HEK293 (cell line): ENCODE results near the gene SNX8.

Experiments
- CTCF ChIA-PET: fragments of 350-600 bp; formaldehyde crosslinking; extraction: SDS; loops from one replicate; lab custom pipeline; 2021; ENCODE audit warnings: antibody characterized with exemption; lab: Yijun Ruan, JAX
- POLR2A ChIA-PET: fragments of 300-600 bp; formaldehyde crosslinking; extraction: SDS; loops from one replicate; lab custom pipeline; 2020; ENCODE audit warnings: antibody characterized with exemption, inconsistent platforms; lab: Yijun Ruan, JAX
- H3K27ac ChIP-seq: fragments of 200-500 bp; sonication (Bioruptor generic); 2 replicates; pipeline ENCODE4 v1.5.1; 2014; ENCODE audit warnings: low read depth, low read length, control low read depth, inconsistent platforms; ENCODE audit errors: extremely low read depth
- H3K36me3 ChIP-seq, 2 experiments: fragments of 200-500 bp in 1 of 2; sonication (Bioruptor generic) in 1 of 2; 1 replicate in 1 of 2; 2 replicates in 1 of 2; pipeline ENCODE4 v1.5.1; 2014 to 2017; ENCODE audit warnings: inconsistent platforms in 2 of 2, low read length in 2 of 2; ENCODE audit not compliant: control insufficient read depth in 2 of 2, insufficient read depth in 1 of 2
- H3K4me1 ChIP-seq: fragments of 200-500 bp; sonication (Bioruptor generic); 2 replicates; pipeline ENCODE4 v1.5.1; 2014; ENCODE audit warnings: mild to moderate bottlenecking, low read length, inconsistent platforms; ENCODE audit not compliant: control insufficient read depth, insufficient read depth
- H3K4me3 ChIP-seq: 2 replicates; pipeline ENCODE4 v1.5.1; 2011; ENCODE audit warnings: low read depth, mild to moderate bottlenecking, control low read depth, low read length, moderate library complexity
- H3K9me3 ChIP-seq: fragments of 200-500 bp; sonication (Bioruptor generic); 2 replicates; pipeline ENCODE4 v1.5.1; 2014; ENCODE audit warnings: low read depth, low read length, inconsistent platforms; ENCODE audit not compliant: control insufficient read depth, insufficient read depth
- KLF16 ChIP-seq: fragments of 450-650 bp; formaldehyde crosslinking; IDR thresholded peaks from 2 replicates; pipeline ENCODE4 v1.5.1; 2017; ENCODE audit warnings: missing biosample characterization, missing genetic modification characterization
- MEIS1 ChIP-seq: sonication (generic); formaldehyde crosslinking; IDR thresholded peaks from 2 replicates; pipeline ENCODE4 v1.8.1; 2022; ENCODE audit warnings: missing genetic modification reagents, mild to moderate bottlenecking, borderline replicate concordance
- MZF1 ChIP-seq: fragments of 450-650 bp; formaldehyde crosslinking; IDR thresholded peaks from 2 replicates; pipeline ENCODE4 v1.5.1; 2017; ENCODE audit warnings: missing biosample characterization, missing genetic modification characterization, borderline replicate concordance
- ZBTB1 ChIP-seq: fragments of 450-650 bp; formaldehyde crosslinking; IDR thresholded peaks from 2 replicates; pipeline ENCODE4 v1.5.1; 2016; ENCODE audit warnings: missing biosample characterization, missing genetic modification characterization
- ZBTB7A ChIP-seq: fragments of 450-650 bp; formaldehyde crosslinking; IDR thresholded peaks from 2 replicates; pipeline ENCODE4 v1.5.1; 2016; ENCODE audit warnings: low read depth, missing biosample characterization, missing genetic modification characterization
- ZNF140 ChIP-seq: fragments of 450-650 bp; formaldehyde crosslinking; IDR thresholded peaks from 2 replicates; pipeline ENCODE4 v1.5.1; 2016; ENCODE audit warnings: missing biosample characterization, missing genetic modification characterization
- ZNF174 ChIP-seq: fragments of 450-650 bp; formaldehyde crosslinking; IDR thresholded peaks from 2 replicates; pipeline ENCODE4 v1.5.0; 2017; ENCODE audit warnings: missing biosample characterization, mild to moderate bottlenecking, missing genetic modification characterization
- ZNF175 ChIP-seq: fragments of 450-650 bp; formaldehyde crosslinking; IDR thresholded peaks from 2 replicates; pipeline ENCODE4 v1.5.1; 2016; ENCODE audit warnings: missing biosample characterization, missing genetic modification characterization
- ZNF223 ChIP-seq: fragments of 450-650 bp; formaldehyde crosslinking; IDR thresholded peaks from 2 replicates; pipeline ENCODE4 v1.5.1; 2016; ENCODE audit warnings: missing biosample characterization, missing genetic modification characterization
- ZNF514 ChIP-seq: fragments of 450-650 bp; formaldehyde crosslinking; IDR thresholded peaks from 2 replicates; pipeline ENCODE4 v1.5.1; 2016; ENCODE audit warnings: missing biosample characterization, missing genetic modification characterization
- ZNF549 ChIP-seq: fragments of 450-650 bp; IDR thresholded peaks from 2 replicates; pipeline ENCODE4 v1.5.1; 2018; ENCODE audit warnings: missing biosample characterization, missing genetic modification characterization, mild to moderate bottlenecking, inconsistent platforms, moderate library complexity
- ZNF558 ChIP-seq: fragments of 450-650 bp; formaldehyde crosslinking; IDR thresholded peaks from 2 replicates; pipeline ENCODE4 v1.5.1; 2016; ENCODE audit warnings: missing biosample characterization, missing genetic modification characterization
- ZSCAN30 ChIP-seq: fragments of 450-650 bp; IDR thresholded peaks from 2 replicates; pipeline ENCODE4 v1.5.1; 2018; ENCODE audit warnings: missing biosample characterization, mild to moderate bottlenecking, missing genetic modification characterization, moderate library complexity
- ZXDB ChIP-seq: fragments of 450-650 bp; formaldehyde crosslinking; IDR thresholded peaks from 2 replicates; pipeline ENCODE4 v1.5.1; 2016; ENCODE audit warnings: missing biosample characterization, missing genetic modification characterization
- TF ChIP-seq, protein P1 (sequence below): fragments of 450-650 bp; formaldehyde crosslinking; IDR thresholded peaks from 2 replicates; pipeline ENCODE4 v1.5.1; 2016; ENCODE audit warnings: missing biosample characterization, missing genetic modification characterization, borderline replicate concordance
- TF ChIP-seq, protein P2 (sequence below): fragments of 450-650 bp; formaldehyde crosslinking; IDR thresholded peaks from 2 replicates; pipeline ENCODE4 v1.5.1; 2016; ENCODE audit warnings: missing biosample characterization, missing genetic modification characterization

Gene SNX8

GRCh38 chr7:2299870-2300512, 14.2 kb downstream of the SNX8 start (continued):
- TF ChIP-seq, protein P1, sequence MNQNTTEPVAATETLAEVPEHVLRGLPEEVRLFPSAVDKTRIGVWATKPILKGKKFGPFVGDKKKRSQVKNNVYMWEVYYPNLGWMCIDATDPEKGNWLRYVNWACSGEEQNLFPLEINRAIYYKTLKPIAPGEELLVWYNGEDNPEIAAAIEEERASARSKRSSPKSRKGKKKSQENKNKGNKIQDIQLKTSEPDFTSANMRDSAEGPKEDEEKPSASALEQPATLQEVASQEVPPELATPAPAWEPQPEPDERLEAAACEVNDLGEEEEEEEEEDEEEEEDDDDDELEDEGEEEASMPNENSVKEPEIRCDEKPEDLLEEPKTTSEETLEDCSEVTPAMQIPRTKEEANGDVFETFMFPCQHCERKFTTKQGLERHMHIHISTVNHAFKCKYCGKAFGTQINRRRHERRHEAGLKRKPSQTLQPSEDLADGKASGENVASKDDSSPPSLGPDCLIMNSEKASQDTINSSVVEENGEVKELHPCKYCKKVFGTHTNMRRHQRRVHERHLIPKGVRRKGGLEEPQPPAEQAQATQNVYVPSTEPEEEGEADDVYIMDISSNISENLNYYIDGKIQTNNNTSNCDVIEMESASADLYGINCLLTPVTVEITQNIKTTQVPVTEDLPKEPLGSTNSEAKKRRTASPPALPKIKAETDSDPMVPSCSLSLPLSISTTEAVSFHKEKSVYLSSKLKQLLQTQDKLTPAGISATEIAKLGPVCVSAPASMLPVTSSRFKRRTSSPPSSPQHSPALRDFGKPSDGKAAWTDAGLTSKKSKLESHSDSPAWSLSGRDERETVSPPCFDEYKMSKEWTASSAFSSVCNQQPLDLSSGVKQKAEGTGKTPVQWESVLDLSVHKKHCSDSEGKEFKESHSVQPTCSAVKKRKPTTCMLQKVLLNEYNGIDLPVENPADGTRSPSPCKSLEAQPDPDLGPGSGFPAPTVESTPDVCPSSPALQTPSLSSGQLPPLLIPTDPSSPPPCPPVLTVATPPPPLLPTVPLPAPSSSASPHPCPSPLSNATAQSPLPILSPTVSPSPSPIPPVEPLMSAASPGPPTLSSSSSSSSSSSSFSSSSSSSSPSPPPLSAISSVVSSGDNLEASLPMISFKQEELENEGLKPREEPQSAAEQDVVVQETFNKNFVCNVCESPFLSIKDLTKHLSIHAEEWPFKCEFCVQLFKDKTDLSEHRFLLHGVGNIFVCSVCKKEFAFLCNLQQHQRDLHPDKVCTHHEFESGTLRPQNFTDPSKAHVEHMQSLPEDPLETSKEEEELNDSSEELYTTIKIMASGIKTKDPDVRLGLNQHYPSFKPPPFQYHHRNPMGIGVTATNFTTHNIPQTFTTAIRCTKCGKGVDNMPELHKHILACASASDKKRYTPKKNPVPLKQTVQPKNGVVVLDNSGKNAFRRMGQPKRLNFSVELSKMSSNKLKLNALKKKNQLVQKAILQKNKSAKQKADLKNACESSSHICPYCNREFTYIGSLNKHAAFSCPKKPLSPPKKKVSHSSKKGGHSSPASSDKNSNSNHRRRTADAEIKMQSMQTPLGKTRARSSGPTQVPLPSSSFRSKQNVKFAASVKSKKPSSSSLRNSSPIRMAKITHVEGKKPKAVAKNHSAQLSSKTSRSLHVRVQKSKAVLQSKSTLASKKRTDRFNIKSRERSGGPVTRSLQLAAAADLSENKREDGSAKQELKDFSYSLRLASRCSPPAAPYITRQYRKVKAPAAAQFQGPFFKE (tag by site-specific recombination): no peak
- TF ChIP-seq ZNF514 (no peak), ZNF558 (no peak), ZBTB1 (no peak), ZNF140 (tag by site-specific recombination) (no peak)
- TF ChIP-seq, all 188 proteins: peak for 0

DNA sequence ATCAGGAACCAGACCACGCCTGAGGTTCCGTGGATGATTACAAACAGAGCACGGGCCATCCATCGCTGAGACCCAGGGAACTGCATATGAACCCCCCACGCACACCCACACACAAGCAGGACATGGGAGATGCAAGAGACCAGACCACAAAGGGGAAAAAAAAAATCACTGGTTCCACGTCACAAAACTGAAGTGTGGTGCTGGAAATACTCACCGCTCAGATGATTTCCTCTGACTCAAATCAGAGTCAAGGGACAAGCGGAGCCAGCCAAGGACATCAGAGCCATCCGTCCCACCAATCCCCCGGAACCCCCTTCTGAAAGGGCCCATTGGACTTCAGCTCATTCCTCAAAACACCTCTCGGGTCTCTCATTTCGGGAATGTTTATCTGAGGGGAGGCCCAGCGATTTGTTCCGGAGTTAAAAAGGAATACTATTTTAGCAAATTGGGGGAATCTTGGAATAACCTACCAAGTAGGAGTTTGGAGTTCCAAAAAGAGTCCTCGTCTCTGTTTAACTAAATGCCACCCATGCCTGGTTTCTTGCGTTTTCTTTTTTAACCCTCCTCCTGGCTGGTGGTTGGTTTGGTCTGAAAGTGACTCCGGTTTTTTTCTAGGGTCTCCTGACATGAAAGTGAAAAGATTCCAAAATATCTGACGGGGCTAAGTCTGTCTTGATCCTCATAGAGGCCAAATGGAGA, 15.0 kb downstream of the SNX8 start:
- no peak overlapping the region for H3K27ac ChIP-seq
- CTCF ChIA-PET: interaction anchor here (1.2 kb wide), 1 partner anchor 49 kb away, joined by 3 read pairs; no protein-coding TSS in a partner anchor
- H3K4me1 ChIP-seq: no peaks in the 10 kb centered on the region
- H3K9me3 ChIP-seq: no peaks in the 10 kb centered on the region
- POLR2A ChIA-PET: no interaction called here
- no peak overlapping the region for H3K4me3 ChIP-seq
- no peaks in the 10 kb centered on the region for H3K36me3 ChIP-seq
- no peak for TF ChIP-seq ZNF175
- TF ChIP-seq, protein P2, sequence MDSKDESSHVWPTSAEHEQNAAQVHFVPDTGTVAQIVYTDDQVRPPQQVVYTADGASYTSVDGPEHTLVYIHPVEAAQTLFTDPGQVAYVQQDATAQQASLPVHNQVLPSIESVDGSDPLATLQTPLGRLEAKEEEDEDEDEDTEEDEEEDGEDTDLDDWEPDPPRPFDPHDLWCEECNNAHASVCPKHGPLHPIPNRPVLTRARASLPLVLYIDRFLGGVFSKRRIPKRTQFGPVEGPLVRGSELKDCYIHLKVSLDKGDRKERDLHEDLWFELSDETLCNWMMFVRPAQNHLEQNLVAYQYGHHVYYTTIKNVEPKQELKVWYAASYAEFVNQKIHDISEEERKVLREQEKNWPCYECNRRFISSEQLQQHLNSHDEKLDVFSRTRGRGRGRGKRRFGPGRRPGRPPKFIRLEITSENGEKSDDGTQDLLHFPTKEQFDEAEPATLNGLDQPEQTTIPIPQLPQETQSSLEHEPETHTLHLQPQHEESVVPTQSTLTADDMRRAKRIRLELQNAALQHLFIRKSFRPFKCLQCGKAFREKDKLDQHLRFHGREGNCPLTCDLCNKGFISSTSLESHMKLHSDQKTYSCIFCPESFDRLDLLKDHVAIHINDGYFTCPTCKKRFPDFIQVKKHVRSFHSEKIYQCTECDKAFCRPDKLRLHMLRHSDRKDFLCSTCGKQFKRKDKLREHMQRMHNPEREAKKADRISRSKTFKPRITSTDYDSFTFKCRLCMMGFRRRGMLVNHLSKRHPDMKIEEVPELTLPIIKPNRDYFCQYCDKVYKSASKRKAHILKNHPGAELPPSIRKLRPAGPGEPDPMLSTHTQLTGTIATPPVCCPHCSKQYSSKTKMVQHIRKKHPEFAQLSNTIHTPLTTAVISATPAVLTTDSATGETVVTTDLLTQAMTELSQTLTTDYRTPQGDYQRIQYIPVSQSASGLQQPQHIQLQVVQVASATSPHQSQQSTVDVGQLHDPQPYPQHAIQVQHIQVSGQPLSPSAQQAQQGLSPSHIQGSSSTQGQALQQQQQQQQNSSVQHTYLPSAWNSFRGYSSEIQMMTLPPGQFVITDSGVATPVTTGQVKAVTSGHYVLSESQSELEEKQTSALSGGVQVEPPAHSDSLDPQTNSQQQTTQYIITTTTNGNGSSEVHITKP (tag by site-specific recombination): peak; percentile 80
- TF ChIP-seq, all 188 proteins: peak for 1

- H3K27ac ChIP-seq: no peak overlapping the region
- no peak overlapping the region for H3K4me3 ChIP-seq
- TF ChIP-seq MZF1 (tag by site-specific recombination): no peak
- no peak for TF ChIP-seq MEIS1 (CRISPR knock-in tag)
- no peak for TF ChIP-seq ZNF174 (tag by site-specific recombination)
- no peak for TF ChIP-seq ZXDB (tag by site-specific recombination)
- TF ChIP-seq ZBTB7A (tag by site-specific recombination): no peak
- no peak for TF ChIP-seq ZNF223 (tag by site-specific recombination)
- TF ChIP-seq ZSCAN30: no peak
- TF ChIP-seq ZNF549 (tag by site-specific recombination): no peak
- TF ChIP-seq KLF16 (tag by site-specific recombination): no peak
- no peaks in the 10 kb centered on the region for H3K36me3 ChIP-seq
- POLR2A ChIA-PET: no interaction called here
- CTCF ChIA-PET: no interaction called here
- H3K9me3 ChIP-seq: no peaks in the 10 kb centered on the region
- no peaks in the 10 kb centered on the region for H3K4me1 ChIP-seq
These were observed 17.4 kb downstream of the SNX8 start for GRCh38 chr7:2296832-2297231.
